ENCODE results near the gene FAF2.

FAF2 gene

DNA sequence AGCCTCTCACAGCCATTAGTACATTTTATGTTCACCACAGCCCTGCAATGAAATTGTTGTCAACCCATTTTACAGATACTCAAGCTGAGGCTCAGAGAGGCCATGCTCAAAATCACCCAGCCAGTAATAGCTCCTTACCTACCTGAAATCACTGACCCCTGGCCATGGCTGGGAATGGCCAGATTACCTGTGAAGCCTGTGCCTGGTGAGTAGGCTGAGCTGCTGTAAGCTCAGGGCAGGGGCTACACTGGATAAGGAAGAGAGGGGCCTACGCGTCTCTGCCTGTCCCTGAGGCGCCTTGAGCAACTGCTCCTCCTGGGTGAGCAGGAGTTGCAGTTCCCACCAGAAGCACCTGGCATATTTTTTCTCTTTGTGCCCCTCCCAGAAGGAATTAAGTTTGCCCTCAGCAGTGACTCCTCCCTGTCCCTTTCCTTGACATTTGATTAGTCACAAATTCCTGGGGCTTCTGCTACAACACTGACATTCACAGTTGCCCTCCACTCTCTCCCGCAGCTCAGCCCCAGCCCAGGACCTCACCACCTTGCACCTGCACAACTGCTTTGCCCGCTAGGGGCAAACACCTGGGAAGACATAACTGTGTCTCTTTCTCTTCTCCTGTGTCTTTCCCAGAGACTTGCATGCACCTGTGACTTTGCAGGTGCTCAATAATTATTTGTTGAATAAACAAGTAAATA, 37.6 kb upstream of the FAF2 start:
- H3K9me3 ChIP-seq (ENCODE audit: control insufficient read depth, low read length) = no peaks in the 10 kb centered on the region
- H3K27me3 ChIP-seq (replicated peaks; ENCODE audit: control insufficient read depth, insufficient read depth, low read length) = no peaks in the 10 kb centered on the region
- H3K4me3 ChIP-seq (ENCODE audit: low read length) = no peak overlapping the region
- DNase-seq (ENCODE audit: low read depth) = no peak
- no peak overlapping the region for H3K9ac ChIP-seq (ENCODE audit: low read length)
- H3K36me3 ChIP-seq (ENCODE audit: control insufficient read depth, insufficient read depth, low read length, severe bottlenecking) = peaks cover 22% of the 10 kb centered on the region
- peaks cover 59% of the 10 kb centered on the region for H3K4me1 ChIP-seq (ENCODE audit: control insufficient read depth, insufficient read depth, low read length)

GRCh38 chr5:176412517-176413254, 35.5 kb upstream of the FAF2 start:
- Histone ChIP-seq H3K4me3 (ENCODE audit: low read length) (no peak overlapping the region), H3K9ac (ENCODE audit: low read length) (peak overlapping the region; percentile 53), H3K4me1 (ENCODE audit: control insufficient read depth, insufficient read depth, low read length) (peaks cover 58% of the 10 kb centered on the region), H3K36me3 (ENCODE audit: control insufficient read depth, insufficient read depth, low read length, severe bottlenecking) (peaks cover 9% of the 10 kb centered on the region), H3K9me3 (ENCODE audit: control insufficient read depth, low read length) (no peaks in the 10 kb centered on the region), H3K27me3 (replicated peaks; ENCODE audit: control insufficient read depth, insufficient read depth, low read length) (no peaks in the 10 kb centered on the region)
- no peak for DNase-seq (ENCODE audit: low read depth)

DNA sequence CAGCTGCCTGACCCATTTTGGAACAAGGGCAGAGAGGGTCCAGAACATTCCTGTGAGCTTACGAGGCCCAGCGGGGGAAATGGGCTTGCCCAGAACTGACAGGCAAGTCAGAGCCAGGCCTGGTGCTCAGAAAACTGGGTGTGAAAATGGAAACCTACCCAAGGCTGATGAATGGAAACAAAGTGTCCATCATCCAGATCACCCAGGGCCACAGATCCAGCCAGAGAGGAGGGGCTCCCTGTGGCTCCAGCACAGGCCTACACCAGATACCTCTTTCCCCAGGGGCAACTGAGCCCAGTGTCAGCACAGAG, 35.0 kb upstream of the FAF2 start:
- H3K4me3 ChIP-seq (ENCODE audit: low read length) = no peak overlapping the region
- peaks cover 55% of the 10 kb centered on the region for H3K4me1 ChIP-seq (ENCODE audit: control insufficient read depth, insufficient read depth, low read length)
- DNase-seq (ENCODE audit: low read depth) = peak; percentile 27

GRCh38 chr5:176413709-176414191, 34.4 kb upstream of the FAF2 start:
- peak overlapping the region; percentile 40 for H3K4me3 ChIP-seq (ENCODE audit: low read length)
- no peaks in the 10 kb centered on the region for H3K9me3 ChIP-seq (ENCODE audit: control insufficient read depth, low read length)
- no peak for DNase-seq (ENCODE audit: low read depth)
- no peaks in the 10 kb centered on the region for H3K27me3 ChIP-seq (replicated peaks; ENCODE audit: control insufficient read depth, insufficient read depth, low read length)
- peaks cover 55% of the 10 kb centered on the region for H3K4me1 ChIP-seq (ENCODE audit: control insufficient read depth, insufficient read depth, low read length)
- peak overlapping the region; percentile 53 for H3K9ac ChIP-seq (ENCODE audit: low read length)
- H3K36me3 ChIP-seq (ENCODE audit: control insufficient read depth, insufficient read depth, low read length, severe bottlenecking) = peaks cover 9% of the 10 kb centered on the region

More for the DNA sequence above, 35.0 kb upstream of the FAF2 start:
- H3K27me3 ChIP-seq (replicated peaks; ENCODE audit: control insufficient read depth, insufficient read depth, low read length) = no peaks in the 10 kb centered on the region
- H3K9me3 ChIP-seq (ENCODE audit: control insufficient read depth, low read length) = no peaks in the 10 kb centered on the region
- H3K36me3 ChIP-seq (ENCODE audit: control insufficient read depth, insufficient read depth, low read length, severe bottlenecking) = peaks cover 9% of the 10 kb centered on the region
- H3K9ac ChIP-seq (ENCODE audit: low read length) = peak overlapping the region; percentile 53

GRCh38 chr5:176414704-176415103, 33.5 kb upstream of the FAF2 start:
- peaks cover 6% of the 10 kb centered on the region for H3K36me3 ChIP-seq (ENCODE audit: control insufficient read depth, insufficient read depth, low read length, severe bottlenecking)
- H3K9me3 ChIP-seq (ENCODE audit: control insufficient read depth, low read length) = no peaks in the 10 kb centered on the region
- H3K4me3 ChIP-seq (ENCODE audit: low read length) = peak overlapping the region; percentile 88
- no peaks in the 10 kb centered on the region for H3K27me3 ChIP-seq (replicated peaks; ENCODE audit: control insufficient read depth, insufficient read depth, low read length)
- H3K4me1 ChIP-seq (ENCODE audit: control insufficient read depth, insufficient read depth, low read length) = peaks cover 55% of the 10 kb centered on the region
- no peak for DNase-seq (ENCODE audit: low read depth)
- peak overlapping the region; percentile 93 for H3K9ac ChIP-seq (ENCODE audit: low read length)

- Histone ChIP-seq H3K4me1 (ENCODE audit: control insufficient read depth, insufficient read depth, low read length) (peaks cover 55% of the 10 kb centered on the region), H3K9me3 (ENCODE audit: control insufficient read depth, low read length) (no peaks in the 10 kb centered on the region), H3K27me3 (replicated peaks; ENCODE audit: control insufficient read depth, insufficient read depth, low read length) (peaks cover 3% of the 10 kb centered on the region), H3K9ac (ENCODE audit: low read length) (peak overlapping the region; percentile 93), H3K4me3 (ENCODE audit: low read length) (peak overlapping the region; percentile 88), H3K36me3 (ENCODE audit: control insufficient read depth, insufficient read depth, low read length, severe bottlenecking) (no peaks in the 10 kb centered on the region)
- no peak for DNase-seq (ENCODE audit: low read depth)
These were observed 32.8 kb upstream of the FAF2 start for GRCh38 chr5:176415240-176415951.

DNA sequence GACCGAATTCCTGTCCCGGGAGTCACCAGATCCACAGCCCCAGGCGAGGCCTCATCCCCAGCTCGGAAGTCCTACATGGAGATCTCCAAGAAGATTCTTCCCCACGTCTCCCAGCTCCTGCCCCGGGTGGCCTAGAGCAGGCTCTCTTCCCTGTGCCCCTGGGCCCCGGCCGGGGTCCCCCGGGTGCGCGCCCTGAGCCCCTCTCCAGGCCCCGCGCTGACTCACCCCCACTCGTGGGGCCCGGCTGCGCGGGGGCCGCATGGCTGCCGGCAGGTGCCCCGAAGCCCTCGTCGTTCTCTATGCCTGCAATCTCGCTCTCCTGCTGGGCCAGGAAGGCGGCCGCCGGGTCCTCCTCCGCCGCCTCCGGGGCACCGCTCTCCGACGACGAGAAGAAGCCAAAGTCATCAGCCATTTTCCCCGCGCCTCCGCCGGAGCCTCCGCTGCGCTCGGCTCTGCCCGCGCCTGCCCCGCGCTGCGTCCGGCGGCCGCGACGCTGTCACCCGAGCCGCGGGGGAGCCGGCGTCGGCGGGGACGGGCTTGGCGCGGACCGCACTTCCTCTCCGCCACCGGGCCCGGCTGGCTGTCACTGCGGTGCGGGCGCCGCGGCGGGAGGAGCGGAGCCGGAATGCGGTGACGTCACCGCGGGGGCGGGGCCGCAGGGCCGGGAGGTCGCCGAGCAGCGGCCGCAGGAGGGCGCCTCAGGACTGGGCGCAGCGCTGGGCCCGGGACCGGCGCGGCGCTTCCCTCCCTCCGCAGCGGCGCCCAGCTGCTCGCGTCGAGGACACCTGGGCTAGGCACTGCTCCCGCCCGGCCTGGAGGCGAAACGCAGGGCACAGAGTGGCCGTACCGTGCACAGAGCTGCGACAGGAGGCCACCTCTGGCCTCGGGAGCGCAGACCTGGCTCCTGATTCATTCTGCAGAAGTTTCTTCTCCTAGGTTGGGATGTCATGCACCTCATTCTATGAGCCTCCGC, 31.9 kb upstream of the FAF2 start, which contains the start of gene CLTB:
Gene CLTB (minus strand): TSS at position 588 of the 973 bp plus-strand sequence. CDS start 176 bp downstream, at position 412.
- Histone ChIP-seq H3K27me3 (replicated peaks; ENCODE audit: control insufficient read depth, insufficient read depth, low read length) (peaks cover 11% of the 10 kb centered on the region), H3K9ac (ENCODE audit: low read length) (peak within 1 kb of the TSS; percentile 93), H3K4me3 (ENCODE audit: low read length) (peak within 1 kb of the TSS; percentile 88), H3K9me3 (ENCODE audit: control insufficient read depth, low read length) (no peaks in the 10 kb centered on the region), H3K4me1 (ENCODE audit: control insufficient read depth, insufficient read depth, low read length) (peaks cover 47% of the 10 kb centered on the region), H3K36me3 (ENCODE audit: control insufficient read depth, insufficient read depth, low read length, severe bottlenecking) (no peaks in the 10 kb centered on the region)
- DNase-seq (ENCODE audit: low read depth) = peak; percentile 96

GRCh38 chr5:176416965-176417364, 31.2 kb upstream of the FAF2 start:
- Histone ChIP-seq H3K27me3 (replicated peaks; ENCODE audit: control insufficient read depth, insufficient read depth, low read length) (peaks cover 11% of the 10 kb centered on the region), H3K9ac (ENCODE audit: low read length) (peak overlapping the region; percentile 93), H3K9me3 (ENCODE audit: control insufficient read depth, low read length) (no peaks in the 10 kb centered on the region), H3K36me3 (ENCODE audit: control insufficient read depth, insufficient read depth, low read length, severe bottlenecking) (no peaks in the 10 kb centered on the region), H3K4me3 (ENCODE audit: low read length) (peak overlapping the region; percentile 88), H3K4me1 (ENCODE audit: control insufficient read depth, insufficient read depth, low read length) (peaks cover 43% of the 10 kb centered on the region)
- no peak for DNase-seq (ENCODE audit: low read depth)

DNA sequence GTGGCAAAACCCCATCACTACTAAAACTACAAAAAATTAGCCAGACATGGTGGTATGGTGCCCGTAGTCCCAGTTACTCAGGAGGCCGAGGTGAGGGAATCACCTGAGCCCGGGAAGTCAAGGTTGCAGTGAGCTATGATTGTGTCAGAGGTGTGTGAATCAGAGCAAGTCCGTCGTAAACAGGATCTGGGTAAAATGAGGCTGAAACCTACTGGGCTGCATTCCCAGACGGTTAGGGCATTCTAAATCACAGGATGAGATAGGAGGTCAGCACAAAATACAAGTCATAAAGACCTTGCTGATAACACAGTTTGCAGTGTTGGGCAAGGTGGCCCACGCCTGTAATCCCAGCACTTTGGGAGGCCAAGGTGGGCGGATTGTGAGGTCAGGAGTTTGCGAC, 29.9 kb upstream of the FAF2 start:
- Histone ChIP-seq H3K36me3 (ENCODE audit: control insufficient read depth, insufficient read depth, low read length, severe bottlenecking) (no peaks in the 10 kb centered on the region), H3K4me3 (ENCODE audit: low read length) (no peak overlapping the region), H3K27me3 (replicated peaks; ENCODE audit: control insufficient read depth, insufficient read depth, low read length) (peaks cover 18% of the 10 kb centered on the region), H3K4me1 (ENCODE audit: control insufficient read depth, insufficient read depth, low read length) (peaks cover 30% of the 10 kb centered on the region), H3K9me3 (ENCODE audit: control insufficient read depth, low read length) (no peaks in the 10 kb centered on the region), H3K9ac (ENCODE audit: low read length) (no peak overlapping the region)
- no peak for DNase-seq (ENCODE audit: low read depth)

GRCh38 chr5:176420086-176420485, 28.1 kb upstream of the FAF2 start:
- peaks cover 18% of the 10 kb centered on the region for H3K27me3 ChIP-seq (replicated peaks; ENCODE audit: control insufficient read depth, insufficient read depth, low read length)
- H3K9ac ChIP-seq (ENCODE audit: low read length) = no peak overlapping the region
- H3K9me3 ChIP-seq (ENCODE audit: control insufficient read depth, low read length) = no peaks in the 10 kb centered on the region
- no peak for DNase-seq (ENCODE audit: low read depth)
- no peaks in the 10 kb centered on the region for H3K36me3 ChIP-seq (ENCODE audit: control insufficient read depth, insufficient read depth, low read length, severe bottlenecking)
- no peak overlapping the region for H3K4me3 ChIP-seq (ENCODE audit: low read length)
- H3K4me1 ChIP-seq (ENCODE audit: control insufficient read depth, insufficient read depth, low read length) = peaks cover 12% of the 10 kb centered on the region
